Activated T-cell treated with anti-CD3 and anti-CD28 coated beads for 48 hours (primary cell): ENCODE measurements around the gene MPRIP.
"Not testable (repeated sequence)": the region's sequence is repeated elsewhere in the genome, so short reads cannot be mapped to it uniquely, and the experiment has no call there.

Source experiments
- DNase-seq: peaks from one replicate; pipeline ENCODE4 v3.0.0-alpha.2; 2020; ENCODE audit warnings: low read depth

MPRIP gene

DNA sequence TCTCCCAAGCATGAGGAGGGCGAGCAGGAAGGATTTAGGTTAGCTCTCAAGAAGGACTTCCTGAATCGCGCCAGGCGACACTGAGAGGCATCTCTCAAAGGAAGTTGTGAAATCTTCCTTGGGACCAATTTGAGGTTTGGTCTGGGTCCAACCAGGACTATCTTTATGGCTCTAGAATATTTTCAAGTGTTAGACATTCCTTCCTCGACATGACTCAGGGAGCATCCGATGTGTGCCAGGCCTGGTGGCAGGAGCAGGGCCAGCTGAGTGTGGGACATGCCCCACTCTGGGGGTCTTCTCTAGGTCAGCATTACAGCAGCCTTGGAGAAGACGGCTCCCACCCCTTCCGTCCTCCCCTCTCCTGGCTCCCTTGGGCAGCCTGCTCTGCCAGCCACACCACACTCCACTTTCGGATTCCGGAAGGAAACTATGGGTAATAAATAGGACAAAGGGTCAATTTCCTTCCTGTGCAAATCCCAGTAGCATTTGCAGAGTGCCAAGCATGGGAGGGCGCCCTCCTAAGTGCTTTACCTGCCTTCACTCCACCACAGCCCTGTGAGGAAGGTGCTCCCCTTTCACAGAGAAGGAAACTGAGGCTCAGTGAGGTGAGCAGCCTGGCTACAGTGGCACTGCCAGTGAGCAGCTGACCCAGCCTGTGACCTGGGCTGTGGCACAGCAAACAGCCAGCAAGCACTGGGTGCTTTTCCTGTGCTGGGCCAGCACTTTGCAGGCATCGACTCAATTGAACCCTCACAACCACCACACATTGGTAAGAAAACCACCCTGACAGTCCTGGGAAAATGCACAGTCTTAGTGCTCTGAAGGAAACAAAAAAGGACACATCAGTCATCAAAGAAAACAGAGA is 31.0 kb upstream of the MPRIP start:
- DNase-seq, result not testable (repeated sequence)

DNA sequence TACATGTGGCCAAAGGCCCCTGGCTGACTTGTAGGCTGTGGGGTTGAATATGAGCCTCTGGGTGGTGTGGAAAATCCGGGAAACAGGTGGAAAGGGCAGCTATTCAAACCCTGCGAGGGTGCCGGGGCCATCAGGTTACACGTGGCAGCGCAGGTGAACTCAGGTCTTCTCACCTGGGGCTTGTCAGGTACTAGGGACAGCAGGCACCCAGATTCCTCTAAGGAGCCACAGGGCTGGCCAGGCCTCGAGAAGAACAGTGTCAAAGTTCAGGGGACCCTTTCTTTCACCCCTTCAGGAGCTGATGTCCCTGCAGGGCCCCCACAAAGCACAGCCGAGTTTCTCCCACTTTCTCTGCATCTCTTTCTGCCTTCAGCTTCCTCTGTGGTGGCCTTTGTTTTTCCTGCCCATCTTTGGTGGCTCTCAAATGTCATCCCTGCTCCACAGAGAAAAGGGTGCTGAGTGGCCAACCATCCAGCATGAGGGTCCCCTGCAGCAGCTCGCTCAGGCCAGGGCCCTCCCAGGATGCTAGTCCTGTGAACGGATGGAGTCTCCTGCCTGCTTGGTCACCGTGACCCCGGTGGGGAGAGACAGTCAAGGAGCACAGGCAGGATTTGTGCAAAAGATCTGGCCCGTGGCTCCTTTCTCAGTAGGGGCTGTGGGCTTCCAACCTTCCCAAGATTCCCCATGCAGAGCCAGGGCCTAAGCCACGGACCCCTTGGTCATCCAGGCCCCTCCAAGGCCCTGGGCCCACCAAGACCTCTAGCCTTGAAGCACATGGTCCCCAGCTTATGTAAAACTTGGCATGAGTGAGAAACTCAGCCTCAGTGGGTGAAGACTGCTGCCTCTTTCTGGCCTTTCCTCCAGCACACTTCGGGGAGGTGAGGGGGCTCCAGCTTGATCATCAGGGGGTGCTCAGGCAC is 28.2 kb upstream of the MPRIP start:
- not testable (repeated sequence) for DNase-seq

GRCh38 chr17:17014748-17015124 is 27.5 kb upstream of the MPRIP start:
- not testable (repeated sequence) for DNase-seq

DNA sequence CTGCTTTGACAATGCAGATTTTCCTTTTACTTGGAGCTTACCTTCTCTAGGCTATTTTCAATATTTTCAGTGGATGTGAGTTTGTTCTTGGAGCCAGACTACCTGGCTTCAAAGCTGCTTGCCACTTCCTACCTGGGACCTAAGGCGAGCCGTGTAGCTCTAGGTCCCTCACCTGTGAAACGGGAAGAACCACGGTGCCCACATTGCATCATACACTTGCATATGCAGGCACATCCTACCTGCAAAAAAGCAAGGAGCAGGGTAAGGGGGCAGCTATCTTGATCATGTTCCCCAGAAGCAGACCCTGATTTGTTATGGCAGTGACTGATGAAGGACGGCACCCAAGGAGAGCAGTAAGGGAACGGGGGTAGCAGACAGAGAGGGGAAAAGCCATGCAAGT is 27.0 kb upstream of the MPRIP start:
- DNase-seq, result no peak

DNA sequence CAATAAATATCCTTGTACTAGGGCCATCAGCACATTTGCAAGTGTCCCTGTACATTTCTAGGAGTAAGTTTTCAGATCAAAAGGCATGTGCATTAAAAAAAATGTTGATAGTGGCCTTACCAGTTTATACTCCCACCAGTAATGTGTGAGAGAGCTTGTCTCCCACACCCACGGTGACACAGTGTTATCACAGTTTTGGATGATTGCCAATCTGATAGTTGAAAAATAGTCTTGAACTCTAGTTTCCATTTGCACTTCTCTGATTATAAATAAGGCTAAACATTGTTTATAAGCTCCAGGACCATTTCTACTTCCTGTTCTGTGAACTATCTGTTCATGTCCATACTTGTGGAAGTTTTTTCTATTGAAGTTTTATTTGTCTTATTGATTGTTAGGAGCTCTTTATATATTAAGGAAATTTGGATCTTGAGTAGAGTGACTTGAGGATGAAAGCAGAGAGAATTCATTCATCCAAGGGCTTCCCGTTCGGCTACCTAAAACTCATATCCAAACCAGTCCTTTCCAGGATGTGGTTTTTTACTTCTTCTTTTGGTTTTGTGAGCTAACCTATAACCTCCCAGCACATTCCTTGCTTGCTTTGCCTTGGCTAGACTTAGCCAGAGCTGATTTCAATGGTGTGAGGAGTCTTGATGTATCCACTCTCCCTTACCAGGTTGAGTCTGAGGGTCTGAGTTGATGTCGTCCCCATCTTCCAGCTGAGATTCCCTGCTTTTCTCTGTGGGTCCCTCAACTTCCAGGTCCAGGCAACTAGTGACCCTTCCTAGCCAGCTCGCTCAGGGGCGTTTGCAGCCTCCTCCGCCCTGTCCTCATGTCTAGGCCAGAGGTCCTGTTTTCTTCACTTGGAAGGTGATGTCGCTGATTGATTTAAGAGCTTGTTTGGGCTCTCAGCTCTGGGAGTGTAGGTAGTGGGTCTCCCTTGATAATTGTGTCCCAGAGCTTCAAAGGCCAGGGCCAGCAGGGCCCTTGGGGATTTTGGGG is 25.8 kb upstream of the MPRIP start:
- not testable (repeated sequence) for DNase-seq

- no peak for DNase-seq
Observed at GRCh38 chr17:17017343-17018014, 24.8 kb upstream of the MPRIP start.

- DNase-seq, result no peak
Observed at GRCh38 chr17:17018021-17018441, 24.2 kb upstream of the MPRIP start.

DNA sequence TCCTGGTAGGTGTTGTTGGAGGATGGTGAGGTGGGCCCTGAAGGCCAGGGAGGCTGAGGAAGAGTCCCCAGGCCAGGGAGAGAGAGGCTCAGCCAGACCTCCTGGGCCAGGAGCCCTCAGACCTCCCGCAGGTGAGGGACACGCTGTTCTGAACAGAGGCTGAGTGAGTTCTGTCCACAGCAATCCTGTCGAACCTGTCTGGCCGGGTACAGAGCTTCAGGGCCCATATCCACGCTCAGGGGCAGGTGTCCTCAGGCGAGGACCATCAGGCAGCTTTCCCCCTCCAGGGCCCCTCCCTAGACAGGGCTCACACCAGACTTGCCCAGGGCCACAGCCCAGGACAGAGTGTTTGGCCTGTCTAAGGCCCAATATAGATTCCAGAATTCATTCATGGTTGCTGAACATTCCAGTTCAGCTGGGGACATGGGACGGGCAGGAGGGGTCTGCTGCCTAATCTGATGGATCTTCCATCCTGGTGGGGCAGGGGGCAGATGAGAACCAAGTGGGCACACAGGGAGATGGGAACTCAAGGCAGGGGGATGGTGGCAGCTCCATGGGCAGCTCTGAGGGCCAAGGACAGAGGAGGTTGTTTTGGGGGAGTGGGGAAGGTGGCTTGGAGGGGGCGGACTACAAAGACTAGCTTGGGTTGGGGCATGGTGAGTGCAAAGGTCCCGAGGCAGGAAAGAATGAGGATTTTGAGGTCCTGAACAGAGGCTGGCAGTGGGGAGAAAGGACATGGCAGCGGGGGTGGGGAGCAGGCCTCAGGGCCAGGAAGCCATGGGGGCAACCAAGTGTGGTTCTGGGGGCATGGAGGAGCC is 23.4 kb upstream of the MPRIP start:
- DNase-seq, result no peak

- DNase-seq, result no peak
Observed at GRCh38 chr17:17019430-17019762, 22.9 kb upstream of the MPRIP start.

DNA sequence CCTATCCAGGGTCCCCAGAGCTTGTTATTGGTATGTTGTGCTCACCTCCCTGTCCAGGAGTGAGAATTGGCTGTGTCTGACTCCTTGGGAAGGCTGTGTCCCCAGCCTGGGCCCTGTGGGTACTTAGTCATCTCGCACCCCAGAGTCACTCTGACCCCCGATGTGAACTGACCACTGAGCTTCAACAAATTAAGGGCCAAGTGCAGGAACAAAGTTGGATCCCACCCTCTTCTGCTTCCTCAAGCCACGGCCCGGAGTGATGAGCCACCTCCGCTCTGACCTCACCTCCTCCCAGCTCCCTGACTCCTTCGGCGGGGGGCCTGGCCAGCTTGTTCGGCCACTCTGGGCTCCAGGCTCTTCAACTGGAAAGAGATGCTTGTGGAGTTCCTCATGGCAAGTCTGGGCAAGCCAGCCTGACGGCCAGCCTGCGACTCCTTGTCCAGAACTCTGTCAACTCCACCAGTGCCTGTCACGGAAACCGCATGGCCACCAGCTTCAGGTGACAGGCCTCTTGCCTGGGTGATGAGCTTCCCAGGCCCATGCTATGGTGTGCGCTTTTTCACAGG is 22.3 kb upstream of the MPRIP start:
- no peak for DNase-seq

GRCh38 chr17:17020821-17021193 is 21.4 kb upstream of the MPRIP start:
- DNase-seq, result no peak

DNA sequence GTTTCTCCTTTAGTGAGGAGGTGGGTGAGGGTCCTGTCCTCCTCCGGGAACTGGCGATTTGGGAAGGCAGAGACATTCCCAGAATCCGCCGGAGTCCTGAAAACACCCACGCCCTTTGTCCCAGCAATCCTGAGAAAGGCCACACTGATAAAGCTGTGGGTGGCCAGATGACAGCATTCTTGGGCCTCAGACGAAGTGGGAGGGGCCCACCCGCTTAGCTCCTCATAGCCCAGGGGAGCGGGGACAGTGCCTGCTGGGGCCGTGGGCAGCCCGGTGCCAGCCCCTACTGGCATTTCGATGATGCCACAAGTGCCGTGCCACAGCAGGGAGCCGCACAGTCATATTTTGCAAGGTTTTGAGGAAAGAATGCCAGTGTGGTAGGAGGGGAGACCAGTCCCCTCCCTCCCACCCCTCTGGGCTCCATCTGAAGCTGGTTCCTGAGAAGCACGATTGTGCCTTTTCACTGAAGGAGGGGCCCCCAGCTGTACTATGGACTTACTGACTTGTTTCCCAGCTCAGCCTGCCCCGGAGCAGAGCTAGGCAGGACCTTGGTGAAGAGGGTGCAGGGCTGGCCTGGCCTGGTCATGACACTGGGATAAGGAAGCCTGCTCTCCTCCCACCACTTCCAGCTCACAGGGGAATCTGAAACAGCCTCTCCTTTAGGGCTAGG is 20.9 kb upstream of the MPRIP start:
- no peak for DNase-seq

GRCh38 chr17:17022011-17022410 is 20.2 kb upstream of the MPRIP start:
- no peak for DNase-seq

- DNase-seq, result no peak
Observed at GRCh38 chr17:17022456-17022855, 19.8 kb upstream of the MPRIP start.

- no peak for DNase-seq
Observed at GRCh38 chr17:17024778-17025300, 17.4 kb upstream of the MPRIP start.

GRCh38 chr17:17025621-17026020 is 16.6 kb upstream of the MPRIP start:
- no peak for DNase-seq

DNA sequence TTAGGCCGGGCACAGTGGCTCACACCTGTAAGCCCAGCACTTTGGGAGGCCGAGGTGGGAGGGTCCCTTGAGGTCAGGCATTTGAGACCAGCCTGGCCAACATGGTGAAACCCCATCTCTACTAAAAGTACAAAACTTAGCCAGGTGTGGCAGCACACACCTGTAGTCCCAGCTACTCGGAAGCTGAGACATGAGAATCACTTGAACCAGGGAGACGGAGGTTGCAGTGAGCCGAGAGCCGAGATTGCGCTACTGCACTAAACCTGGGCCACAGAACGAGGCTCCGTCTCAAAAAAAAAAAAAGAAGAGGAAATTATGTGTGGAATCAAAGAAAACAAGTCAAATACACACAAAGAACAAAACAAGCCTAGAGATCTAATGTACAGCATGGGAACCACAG is 16.1 kb upstream of the MPRIP start:
- DNase-seq, result no peak

DNA sequence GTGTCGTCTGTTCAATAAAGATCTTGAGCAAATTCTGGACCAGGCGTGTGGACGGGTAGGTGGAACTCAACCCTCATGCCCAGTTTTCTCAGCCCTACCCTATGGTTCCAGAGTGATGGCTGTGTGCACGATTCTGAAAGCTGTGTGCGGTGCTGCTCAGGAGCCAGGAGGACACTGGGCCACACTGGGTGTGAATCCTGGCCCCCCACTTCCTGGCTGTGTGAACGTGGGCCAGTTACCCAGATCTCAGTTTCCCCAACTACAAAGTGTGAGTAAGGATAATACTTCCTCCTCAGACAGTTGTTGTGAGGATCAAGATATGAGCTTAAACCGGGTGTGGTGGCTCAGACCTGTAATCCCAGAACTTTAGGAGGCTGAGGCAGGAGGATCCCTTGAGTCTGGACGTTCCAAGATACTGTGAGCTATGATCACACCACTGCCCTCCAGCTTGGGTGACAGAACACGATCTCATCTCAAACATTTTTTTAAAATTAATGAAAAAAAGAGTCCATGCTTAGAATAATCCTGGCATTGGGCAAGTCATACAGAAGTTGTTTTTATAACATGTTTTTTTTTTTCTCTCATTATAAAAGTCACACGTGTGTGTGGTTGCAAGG is 14.7 kb upstream of the MPRIP start:
- no peak for DNase-seq
